NOMO-1 (cell line): Measurements from ENCODE around the gene ZSWIM4.
"Not testable (repeated sequence)": the region's sequence is repeated elsewhere in the genome, so short reads cannot be mapped to it uniquely, and the experiment has no call there.

Experiments used
- DNase-seq, 2 experiments: peaks; one replicate each; lab custom pipeline; 2025; ENCODE audit not compliant: unreplicated experiment in 2 of 2; lab: John Stamatoyannopoulos, UW

ZSWIM4 gene

DNA sequence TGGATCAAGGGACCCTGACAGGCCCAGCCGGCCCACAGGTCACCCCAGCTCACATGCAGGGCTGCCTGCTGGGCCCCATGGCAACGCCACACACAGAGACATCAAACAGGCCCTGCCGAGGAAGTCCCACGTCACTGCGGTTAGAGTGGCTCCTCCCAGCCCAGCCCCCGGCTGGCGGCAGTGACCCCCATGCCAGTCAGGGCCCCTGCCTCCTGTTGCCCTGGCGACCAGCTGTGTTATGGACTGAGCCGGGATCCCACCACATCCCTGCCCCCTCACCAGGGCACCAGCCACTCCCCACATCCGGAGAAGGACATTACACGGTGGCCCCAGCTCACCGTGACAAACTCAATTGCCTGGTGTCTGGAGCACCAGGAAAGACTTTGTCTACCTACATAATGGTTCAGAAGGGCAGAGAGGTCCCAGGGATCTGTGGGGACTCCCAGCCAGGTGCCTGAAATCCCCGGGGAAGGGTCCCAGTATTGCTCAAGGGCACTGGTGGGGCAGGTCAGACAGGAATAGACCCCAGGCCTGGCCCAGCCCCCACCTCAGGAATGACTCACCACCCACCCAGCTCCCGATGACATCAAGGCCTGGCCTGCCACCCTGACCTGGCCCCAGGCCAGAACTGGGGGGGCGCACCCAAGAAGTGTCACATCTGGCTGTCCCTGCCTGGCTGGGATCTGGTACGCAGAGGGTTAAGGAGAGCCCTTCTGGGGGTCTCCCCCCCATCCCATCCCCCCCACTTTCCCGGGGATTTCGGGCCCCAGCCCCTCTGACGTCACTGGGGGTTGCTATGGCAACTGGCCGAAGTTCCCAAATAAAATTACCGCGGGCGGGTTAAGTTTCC is 51.5 kb downstream of the ZSWIM4 start:
- peak; percentile 89 to 91 for DNase-seq

DNA sequence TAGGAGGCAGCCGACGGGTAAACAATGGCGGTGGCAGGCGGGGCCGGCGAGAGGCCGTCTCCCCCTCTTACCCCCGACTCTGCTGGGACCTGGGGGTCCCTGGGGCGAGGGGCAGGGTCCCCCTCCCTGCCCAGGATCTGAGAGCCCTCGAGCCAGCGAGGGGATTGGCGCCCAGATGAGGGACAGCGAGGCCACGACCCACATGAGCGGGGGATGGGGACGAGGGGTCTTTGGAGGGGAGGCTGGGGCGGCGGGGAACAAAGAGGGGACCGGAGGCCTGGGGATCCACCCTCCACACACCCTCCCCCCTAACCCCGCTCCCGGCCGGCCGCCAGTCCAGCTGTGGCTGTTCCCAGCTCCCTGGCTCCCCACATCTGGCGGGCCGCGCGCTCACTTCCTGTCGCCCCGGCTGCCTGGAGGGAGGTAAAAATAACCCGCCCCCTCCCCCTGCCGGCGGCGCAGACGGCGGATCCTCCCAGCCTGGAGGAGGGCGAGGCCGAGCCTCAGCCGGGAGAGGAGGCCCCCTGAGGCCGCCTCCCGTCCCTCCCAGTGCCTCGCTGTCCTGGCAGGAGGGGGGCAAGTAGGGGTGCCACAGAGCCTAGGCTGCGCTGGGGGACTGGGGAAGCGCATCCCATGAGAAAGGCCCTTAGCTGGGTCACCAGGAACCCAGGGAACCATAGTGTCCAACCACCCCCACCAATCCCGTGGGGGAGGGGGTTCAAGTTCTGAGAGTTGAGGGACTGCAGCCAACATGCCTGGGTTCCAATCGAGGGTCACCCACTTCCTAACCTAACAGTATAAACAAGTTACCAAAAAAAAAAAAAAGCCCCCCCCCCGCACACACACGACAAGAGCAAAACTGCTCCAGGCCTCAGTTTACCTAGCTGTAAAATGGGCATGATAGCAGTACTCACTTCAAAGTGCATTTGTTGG is 52.4 kb downstream of the ZSWIM4 start:
- DNase-seq = peak; percentile 78 to 84

DNA sequence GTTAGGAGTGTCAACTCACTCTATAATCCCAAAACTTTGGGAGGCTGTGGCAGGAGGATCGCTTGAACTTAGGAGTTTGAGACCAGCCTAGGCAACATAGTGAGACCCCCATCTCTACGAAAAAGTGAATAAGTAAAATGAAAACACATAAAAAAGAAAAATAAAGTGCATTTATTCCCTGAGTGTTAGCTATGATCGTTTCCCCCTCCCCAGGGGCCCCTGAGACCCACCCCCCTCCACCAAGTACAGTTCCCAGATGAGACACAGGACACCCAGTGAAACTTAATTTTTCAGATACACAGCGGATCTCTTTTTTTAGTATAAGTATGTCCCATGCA is 53.1 kb downstream of the ZSWIM4 start:
- DNase-seq = no peak

DNA sequence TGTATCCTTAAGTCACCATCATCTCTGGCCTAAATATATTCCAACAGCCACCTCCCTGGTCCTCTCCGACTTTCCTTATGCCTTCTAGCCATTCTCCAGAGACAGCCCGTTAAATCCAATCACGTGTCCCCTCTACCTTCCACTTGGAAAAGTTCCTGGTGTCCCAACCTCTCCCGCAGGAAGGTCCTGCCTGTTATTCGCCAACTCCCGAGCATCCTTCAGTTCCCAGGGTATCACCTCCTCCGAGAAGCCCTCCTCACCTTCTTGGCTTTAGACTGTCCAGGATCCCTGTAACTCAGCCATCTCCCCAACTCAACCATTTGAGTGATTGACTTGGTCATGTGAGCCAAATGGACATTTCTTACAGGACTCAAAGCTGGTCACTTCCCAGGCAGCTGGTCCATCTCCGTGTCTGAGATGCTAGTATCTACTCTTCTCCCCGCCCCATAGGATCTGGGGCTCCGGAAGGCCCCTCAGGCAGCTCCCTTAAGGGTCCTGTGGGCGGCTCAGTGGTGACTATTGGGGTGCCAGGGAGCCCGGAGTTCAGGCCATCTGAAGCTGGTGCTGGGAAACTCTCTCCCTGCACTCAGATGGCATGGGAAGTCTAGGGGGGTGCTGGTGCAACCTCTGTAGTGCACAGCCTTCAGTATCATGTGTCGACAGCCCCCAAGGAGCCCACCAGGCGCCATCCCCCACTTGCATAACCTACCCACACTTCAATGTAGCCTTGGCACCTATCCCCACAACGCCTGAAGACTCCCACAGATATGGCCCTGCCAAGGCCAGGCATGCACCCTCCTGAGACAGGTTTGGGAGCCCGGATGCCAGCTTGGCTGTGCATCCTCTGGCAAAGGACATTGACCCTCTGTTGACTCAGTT is 53.8 kb downstream of the ZSWIM4 start:
- DNase-seq = no peak

DNA sequence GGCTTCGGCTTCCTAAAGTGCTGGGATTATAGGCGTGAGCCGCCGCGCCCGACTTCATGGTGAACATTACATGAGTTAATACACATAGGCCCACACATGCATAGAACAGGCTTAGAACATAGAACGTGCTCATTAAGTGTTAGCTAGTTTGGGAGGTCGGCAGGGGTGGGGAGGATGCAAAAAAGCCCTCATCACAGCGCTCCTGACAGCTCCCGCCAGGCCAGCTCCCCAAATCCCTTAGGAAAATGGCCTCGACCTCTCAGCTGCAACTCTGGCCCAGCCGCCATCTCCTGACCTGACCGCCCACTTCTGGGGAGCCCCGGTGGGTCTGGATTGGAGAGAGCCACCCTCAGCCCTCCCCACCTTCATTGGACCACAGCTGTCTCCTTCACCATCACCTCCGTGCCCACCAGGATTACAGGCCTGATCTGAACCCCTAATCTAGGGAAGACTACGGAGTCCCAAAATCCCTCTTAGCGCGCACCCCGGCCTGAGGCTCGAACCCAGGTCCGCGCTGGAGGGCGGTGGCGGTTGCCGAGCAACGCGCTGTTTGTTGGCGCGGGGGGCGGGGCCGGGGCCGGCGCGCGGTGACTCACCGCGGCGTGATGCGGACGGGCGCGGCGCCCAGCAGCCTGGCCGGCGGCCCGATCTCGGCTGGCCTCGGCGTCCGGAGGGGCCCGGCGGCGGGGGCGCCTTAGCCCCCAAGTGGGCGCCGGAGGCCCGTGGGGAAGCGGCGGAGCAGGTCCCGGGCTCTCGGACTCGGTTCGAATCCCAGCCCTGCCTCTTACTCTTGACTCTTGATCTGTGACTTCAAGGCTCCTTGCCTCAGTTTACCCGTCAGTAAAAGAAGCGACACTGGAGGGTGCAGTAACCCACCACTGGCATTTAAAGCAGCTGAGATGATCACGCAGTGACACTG is 55.0 kb downstream of the ZSWIM4 start:
- peak; percentile 42 to 84 for DNase-seq

DNA sequence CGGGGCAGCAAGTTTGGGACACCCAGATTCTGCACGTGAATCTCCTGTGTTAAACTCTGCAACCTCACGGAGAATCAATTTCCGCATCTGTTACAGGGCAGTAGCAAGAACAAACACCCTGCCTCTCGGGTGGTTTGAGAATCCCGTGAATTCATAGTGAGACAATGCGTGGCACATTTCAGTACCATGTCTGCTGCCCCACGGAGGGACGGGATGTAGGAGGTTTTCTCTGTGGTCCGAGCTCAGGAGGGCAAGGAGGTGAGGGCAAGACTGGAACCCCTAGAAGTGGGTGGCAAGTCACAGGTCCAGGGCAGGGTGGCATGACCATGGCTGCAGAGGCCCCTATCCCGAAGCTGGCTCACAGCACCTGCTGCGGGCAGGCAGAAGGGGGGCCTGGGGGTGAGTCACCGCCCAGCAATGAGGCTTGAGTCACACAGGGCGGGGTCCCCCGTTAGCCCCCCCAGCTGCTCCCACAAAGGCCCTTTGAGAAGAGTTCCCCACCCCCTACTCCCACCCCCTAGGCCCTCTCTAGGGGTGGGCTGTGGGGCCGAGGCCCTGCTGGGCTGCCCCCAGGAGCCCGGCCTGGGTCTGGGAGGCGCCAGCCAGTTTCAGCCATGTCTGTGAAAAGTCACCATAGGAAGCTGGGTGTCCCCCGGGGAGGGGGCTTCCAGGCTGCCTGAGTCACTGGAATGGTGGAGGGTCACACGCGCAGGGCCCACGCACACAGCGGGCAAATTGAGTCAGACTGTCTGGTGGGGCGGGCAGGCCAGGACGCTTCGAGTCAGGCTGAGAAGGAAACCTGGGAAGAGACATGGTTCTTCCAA is 55.9 kb downstream of the ZSWIM4 start:
- DNase-seq = peak; percentile 39 to 46

DNA sequence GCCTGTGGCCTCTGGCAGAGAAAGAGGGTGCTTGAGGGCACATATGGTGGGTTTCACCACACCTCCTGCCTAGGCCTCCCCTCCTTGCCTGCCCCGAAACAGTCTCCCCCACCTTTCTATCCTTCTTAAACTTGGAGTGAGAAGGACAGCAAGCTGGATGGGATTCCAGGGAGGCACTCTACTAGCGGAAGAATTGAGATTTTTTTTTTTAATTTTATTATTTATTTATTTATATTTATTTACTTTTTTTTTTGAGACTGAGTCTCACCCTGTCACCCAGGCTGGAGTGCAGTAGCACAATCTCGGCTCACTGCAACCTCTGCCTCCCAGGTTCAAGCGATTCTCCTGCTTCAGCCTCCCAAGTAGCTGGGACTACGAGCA is 56.5 kb downstream of the ZSWIM4 start:
- not testable (repeated sequence) for DNase-seq

DNA sequence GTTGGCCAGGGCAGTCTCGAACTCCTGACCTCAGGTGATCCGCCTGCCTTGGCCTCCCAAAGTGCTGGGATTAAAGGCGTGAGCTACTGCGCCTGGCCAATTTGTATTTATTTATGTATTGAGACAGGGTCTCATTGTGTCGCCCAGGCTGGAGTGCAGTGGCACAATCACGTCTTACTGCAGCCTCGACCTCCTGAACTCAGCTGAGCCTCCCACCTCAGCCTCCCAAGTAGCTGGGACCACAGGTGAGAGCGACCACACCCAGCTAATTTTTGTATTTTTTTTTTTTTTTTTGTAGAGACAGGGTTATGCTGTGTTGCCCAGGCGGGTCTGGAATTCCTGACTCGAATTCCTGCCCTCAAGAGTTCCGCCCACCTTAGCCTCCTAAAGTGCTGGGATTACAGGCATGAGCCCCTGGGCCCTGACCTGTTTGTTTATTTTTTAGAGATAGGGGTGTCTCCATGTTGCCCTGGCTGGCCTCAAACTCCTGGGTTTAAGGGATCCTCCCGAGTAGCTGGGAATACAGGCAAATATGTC is 57.0 kb downstream of the ZSWIM4 start:
- DNase-seq = not testable (repeated sequence)

DNA sequence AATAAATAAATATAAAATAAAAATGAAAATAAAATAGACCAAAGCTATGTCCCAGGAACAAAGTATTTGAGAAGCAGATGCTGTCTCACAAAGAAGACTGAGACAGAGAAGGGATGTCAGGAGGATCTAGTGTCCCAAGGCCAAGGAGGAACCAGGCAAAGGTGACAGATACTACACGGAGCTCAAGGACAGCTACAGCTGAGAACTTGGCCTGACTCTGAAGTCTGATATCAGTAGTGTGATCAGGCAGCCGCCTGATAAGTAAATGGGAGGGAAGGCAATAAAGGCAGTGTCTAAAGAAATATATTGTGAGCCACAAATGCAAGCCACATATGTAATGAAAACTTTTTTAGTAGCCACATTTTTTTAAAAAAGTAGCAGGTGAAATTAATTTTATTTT is 61.3 kb downstream of the ZSWIM4 start:
- no peak for DNase-seq

DNA sequence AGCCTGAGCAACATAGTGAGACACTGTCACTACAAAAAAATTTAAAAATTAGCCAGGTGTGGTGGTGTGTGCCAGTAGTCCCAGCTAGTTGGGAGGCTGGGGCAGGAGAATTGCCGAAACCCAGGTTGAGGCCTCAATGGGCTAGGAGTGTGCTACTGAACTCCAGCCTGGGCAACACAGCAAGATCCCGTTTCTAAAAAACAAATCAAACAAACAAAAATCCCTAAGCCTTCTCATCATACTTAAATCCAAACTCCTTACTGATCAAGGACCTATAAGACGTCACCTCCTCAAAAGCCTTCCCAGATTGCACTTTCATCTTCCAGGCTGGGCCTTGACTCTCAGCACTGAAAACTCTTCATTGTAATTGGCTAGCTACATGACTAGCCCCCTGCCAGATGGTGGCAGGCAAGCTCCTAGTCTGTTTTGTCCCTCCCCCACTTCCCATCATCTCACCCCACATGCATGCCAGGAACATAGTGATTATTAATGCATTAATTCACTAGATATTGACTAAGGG is 64.2 kb downstream of the ZSWIM4 start:
- no peak for DNase-seq

DNA sequence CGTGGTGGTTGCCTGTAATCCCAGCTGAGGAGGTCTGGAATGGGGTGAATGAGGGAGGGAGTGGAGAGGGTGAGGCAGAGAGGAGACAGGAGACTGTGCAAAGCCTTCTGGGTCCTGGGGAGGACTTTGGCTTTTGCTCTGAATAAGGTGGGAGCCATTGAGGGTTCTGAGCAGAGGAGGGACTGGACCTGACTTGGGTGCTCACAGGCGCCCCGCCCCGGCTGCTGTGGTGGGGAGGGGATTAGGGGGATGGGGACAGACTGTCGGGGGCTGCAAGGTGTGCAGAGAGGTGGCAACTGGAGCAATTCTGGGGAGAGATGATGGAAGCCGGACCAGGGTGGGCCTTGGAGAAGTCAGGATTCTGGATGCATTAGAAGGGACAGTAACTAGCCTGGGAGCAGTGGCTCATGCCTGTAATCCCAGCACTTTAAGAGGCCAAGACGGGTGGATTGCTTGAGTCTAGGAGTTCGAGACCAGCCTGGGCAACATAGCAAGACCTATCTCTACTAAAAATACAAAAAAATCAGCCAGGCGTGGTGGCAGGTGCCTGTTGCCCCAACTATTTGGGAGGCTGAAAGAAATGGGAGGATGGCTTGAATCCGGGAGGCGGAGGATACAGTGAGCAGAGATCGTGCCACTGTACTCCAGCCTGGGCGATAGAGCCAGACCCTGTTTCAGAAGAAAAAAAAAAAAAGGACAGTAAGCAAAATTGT is 65.6 kb downstream of the ZSWIM4 start:
- DNase-seq = no peak

DNA sequence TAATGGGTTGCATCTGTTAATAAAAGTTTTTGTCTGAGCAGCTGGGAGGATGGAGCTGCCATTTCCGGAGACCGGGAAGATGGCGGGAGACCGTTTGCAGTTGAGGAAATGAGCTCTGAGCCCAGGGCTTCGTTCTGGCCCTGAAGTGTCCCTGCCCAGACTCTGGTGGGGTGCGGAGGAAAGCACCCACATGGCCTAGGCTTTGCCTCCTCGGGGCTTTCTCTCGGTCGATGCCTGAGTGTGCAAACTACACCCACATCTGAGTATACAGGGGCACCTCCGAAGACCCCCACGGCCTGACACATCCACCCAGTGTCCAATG is 66.1 kb downstream of the ZSWIM4 start:
- no peak for DNase-seq

DNA sequence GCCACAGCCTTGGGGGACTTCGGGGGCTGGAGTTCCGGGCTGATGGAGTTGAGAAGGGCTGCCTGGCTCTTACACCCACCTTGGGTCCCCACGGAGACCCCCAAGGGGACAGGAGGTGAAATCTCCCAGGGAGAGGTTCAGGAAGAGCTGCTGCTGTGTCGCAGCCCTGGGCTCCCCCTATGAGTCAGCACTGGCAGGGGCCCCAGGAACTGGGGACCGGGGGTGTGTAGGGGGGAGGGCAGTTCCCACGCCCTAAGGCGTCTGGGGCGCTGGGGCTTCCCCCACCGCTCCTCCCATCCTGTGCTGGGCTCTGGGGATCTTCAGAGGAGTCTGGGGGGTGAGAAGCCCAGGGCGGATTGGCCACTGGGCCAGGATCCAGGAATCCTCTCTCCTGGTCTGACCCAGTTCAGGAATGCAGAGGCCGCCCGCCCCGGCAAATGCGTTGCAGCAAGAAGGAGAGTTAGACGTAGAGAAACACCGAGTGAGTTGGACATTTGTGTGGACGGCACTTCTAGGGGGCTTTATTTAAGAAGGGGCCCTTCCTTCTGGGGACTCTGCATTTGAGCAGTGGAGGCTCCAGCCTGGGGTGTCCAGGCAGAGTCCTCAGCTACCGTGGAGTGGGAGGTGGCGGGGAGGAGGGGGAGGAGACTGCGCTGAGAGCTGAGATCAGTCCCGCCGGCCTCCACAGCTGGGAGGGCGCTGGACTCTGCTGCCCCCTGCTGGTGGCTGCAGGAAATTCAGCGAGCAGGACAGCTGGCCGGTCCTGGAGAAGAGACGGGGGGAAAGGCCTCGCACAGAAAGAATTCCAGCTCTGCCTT is 66.7 kb downstream of the ZSWIM4 start:
- DNase-seq = peak; percentile 82

DNA sequence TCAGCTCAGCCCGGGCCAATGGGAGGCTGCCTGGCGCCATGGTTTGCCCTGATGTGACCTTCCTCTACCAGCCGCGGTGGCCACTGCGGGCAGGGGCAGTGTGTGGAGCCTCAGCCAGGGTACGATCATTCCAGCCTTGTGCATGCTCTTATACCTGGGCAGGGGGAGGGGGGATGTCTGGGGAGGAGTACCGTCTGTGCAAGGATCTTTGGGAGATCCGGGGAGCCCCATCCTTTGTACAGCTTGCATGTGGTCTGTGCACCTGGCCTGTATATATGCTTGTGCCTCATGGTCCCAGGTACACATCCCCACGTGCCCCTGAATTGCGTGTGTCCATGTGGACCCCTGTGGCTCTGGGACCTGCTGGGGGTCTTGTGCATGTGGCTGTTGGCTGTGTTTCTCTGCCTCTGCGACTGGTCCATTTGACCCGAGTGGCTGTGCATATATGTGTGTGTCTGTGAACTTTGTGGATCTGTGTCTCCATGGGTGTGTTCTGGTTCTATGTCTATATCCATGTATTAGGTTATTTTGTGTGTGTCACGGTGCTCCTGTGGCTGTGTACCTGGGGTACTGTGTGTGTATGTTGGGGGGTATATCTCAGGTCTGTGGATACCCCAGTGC is 68.9 kb downstream of the ZSWIM4 start:
- no peak for DNase-seq

DNA sequence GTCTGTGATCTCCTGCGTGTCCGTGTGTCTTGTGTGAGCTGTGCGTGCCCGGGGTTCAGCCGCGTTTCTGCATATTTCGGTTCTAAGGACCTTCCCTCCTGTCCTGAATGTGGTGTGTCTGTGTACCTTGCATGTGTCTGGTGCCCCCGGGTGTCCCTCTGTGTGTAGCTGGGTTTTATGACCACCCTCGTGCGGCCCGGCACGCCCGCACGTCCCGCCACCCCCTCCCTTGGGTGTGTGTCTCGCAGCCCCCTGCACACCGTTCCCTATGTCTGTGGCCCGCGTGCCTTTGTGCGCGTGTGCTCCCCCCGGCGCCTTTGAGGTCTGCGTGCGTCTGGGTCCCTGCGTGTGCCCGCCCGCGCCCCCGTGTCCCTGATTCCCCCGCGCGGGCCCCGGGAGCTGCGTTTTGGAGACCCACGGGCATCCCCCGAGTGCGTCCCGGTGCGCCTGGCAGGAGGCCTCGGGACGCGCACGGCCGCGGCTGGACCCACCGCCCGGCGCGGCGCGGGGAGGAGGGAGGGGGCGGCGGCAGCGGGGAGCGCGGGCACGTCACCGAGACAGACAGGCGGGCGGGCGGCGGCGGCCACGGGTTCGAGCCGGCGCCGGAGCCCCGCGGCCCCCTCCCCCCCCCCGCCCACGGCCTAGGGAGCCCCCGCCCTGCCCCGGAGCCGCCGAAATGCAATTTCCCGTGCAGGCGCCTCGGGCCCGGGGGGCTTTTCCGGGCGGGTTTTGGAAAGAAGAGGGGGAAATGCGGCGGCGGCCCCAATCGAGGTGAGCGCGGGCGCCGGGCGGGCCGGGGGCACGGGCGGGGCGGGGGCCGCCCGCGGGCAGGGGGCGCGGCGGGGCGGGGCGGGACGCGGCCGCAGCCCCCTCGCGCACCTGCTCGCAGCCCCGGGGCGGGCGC is 69.7 kb downstream of the ZSWIM4 start:
- no peak for DNase-seq
